Hepatocyte (in vitro differentiated cells): ENCODE results near the gene VWA5B1. TPM values are rescaled to one million over a fixed set of nuclear protein-coding genes. Genes with fewer than 3 reads are reported as not detected.

Experiments used
- DNase-seq: peaks from one replicate; pipeline ENCODE4 v3.0.0-alpha.2; 2016; ENCODE audit warnings: low spot score
- H2AFZ ChIP-seq: fragments of 200-600 bp; sonication (generic); 2 replicates; pipeline ENCODE4 v1.6.0; 2016; ENCODE audit warnings: antibody characterized with exemption, mild to moderate bottlenecking
- H3K27ac ChIP-seq: fragments of 200-600 bp; sonication (generic); 2 replicates; pipeline ENCODE4 v1.5.1; 2016; ENCODE audit warnings: mild to moderate bottlenecking
- H3K27me3 ChIP-seq: fragments of 200-600 bp; sonication (generic); 2 replicates; pipeline ENCODE4 v1.6.1; 2016
- H3K36me3 ChIP-seq: fragments of 200-600 bp; sonication (generic); replicated peaks from 2 replicates; pipeline ENCODE4 v1.5.1; 2016; ENCODE audit warnings: low read depth; ENCODE audit not compliant: insufficient read depth
- H3K4me1 ChIP-seq: fragments of 200-600 bp; sonication (generic); 2 replicates; pipeline ENCODE4 v1.5.1; 2016; ENCODE audit warnings: mild to moderate bottlenecking, moderate library complexity; ENCODE audit not compliant: insufficient read depth
- H3K4me2 ChIP-seq: fragments of 200-600 bp; sonication (generic); 2 replicates; pipeline ENCODE4 v1.6.0; 2016
- H3K4me3 ChIP-seq: fragments of 200-600 bp; sonication (generic); 2 replicates; pipeline ENCODE4 v1.5.1; 2016; ENCODE audit warnings: mild to moderate bottlenecking
- H3K79me2 ChIP-seq: fragments of 200-600 bp; sonication (generic); 2 replicates; pipeline ENCODE4 v1.6.0; 2017; ENCODE audit warnings: mild to moderate bottlenecking
- H3K9me2 ChIP-seq: fragments of 200-600 bp; sonication (generic); replicated peaks from 2 replicates; pipeline ENCODE4 v1.6.0; 2017; ENCODE audit warnings: mild to moderate bottlenecking; ENCODE audit not compliant: insufficient read depth
- H3K9me3 ChIP-seq: fragments of 200-600 bp; sonication (generic); 2 replicates; pipeline ENCODE4 v1.5.1; 2016; ENCODE audit warnings: low read depth, mild to moderate bottlenecking
- H4K20me1 ChIP-seq: fragments of 200-600 bp; sonication (generic); 2 replicates; pipeline ENCODE4 v1.6.0; 2016; ENCODE audit warnings: mild to moderate bottlenecking; ENCODE audit not compliant: insufficient read depth, poor library complexity, severe bottlenecking
- EZH2 ChIP-seq: fragments of 200-600 bp; sonication (generic); IDR thresholded peaks from 2 replicates; pipeline ENCODE4 v1.6.1; 2016; ENCODE audit warnings: antibody characterized with exemption, mild to moderate bottlenecking, borderline replicate concordance
- EZH2phosphoT487 ChIP-seq: fragments of 200-600 bp; sonication (generic); IDR thresholded peaks from one replicate; pipeline ENCODE4 v1.6.1; 2018; ENCODE audit warnings: antibody characterized with exemption, mild to moderate bottlenecking, low read depth, moderate library complexity; ENCODE audit not compliant: unreplicated experiment, severe bottlenecking
- WGBS: methylation state at CpG from one replicate; pipeline ENCODE4 v1.1.6; 2016; ENCODE audit warnings: low lambda C conversion rate; ENCODE audit errors: missing lambda C conversion rate; 5-methylcytosine and 5-hydroxymethylcytosine counted together
- polyA plus RNA-seq: library from polyadenylated mRNA; unstranded; fragments of >200 nt; fragmentation: Nextera tagmentation; extraction: Ambion mirVana; gene quantifications from 2 replicates; pipeline ENCODE4 v1.2.1, GENCODE V29; 2016
- total RNA-seq: library from RNA; depleted of rRNA; stranded (reverse); fragments of >200 nt; gene quantifications from 2 replicates; pipeline ENCODE4 v1.2.3, GENCODE V29; 2014
- TF ChIP-seq, protein P1 (sequence below): fragments of 200-600 bp; sonication (generic); IDR thresholded peaks from 2 replicates; pipeline ENCODE4 v1.5.1; 2016; ENCODE audit warnings: antibody characterized with exemption, mild to moderate bottlenecking; ENCODE audit not compliant: poor library complexity

VWA5B1 gene
- total and polyA plus RNA-seq, 2 experiments from 2014 or later, result 0.33 to 0.35 TPM

DNA sequence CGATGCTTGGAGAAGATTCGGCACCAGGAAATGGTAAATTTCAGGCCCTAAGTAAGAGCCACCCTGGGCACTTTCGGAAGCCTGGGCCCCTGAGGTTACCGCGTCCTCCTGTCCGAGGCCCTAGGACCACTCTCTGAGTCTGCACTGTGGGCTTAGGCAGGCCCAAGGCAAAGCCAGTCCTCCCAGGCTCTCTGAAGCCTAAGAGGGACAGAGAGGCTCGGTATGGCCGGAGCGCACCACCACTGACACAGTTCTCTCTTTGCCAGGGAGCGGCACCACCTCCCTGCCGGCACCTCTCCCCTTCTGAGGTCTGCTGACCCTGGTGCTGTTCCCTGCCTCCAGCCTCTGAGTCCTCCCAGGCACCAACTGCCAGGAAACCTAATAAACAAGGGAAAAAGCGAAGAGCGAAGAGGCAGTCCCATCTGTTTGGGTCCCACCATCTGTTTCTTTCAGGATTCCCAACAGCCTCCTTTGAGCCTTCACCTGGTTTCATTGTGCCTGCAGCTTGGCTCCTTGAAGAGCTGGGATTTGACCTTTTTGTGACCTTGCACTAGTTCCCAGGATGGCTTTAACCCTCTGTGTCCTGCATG, 57.7 kb downstream of the VWA5B1 start:
- DNase-seq, result no peak
- Histone ChIP-seq H3K27ac (no peak overlapping the region), H3K79me2 (no peaks in the 10 kb centered on the region), H3K4me3 (no peak overlapping the region), H3K4me1 (no peaks in the 10 kb centered on the region), H3K36me3 (no peaks in the 10 kb centered on the region), H3K27me3 (peaks cover 11% of the 10 kb centered on the region), H2AFZ (no peak overlapping the region), H3K4me2 (no peak overlapping the region), H3K9me3 (no peaks in the 10 kb centered on the region), H3K9me2 (no peaks in the 10 kb centered on the region), H4K20me1 (no peaks in the 10 kb centered on the region)
- WGBS, result 93% methylated on average over 13 of the region's 13 CpGs
- TF ChIP-seq, protein P1, sequence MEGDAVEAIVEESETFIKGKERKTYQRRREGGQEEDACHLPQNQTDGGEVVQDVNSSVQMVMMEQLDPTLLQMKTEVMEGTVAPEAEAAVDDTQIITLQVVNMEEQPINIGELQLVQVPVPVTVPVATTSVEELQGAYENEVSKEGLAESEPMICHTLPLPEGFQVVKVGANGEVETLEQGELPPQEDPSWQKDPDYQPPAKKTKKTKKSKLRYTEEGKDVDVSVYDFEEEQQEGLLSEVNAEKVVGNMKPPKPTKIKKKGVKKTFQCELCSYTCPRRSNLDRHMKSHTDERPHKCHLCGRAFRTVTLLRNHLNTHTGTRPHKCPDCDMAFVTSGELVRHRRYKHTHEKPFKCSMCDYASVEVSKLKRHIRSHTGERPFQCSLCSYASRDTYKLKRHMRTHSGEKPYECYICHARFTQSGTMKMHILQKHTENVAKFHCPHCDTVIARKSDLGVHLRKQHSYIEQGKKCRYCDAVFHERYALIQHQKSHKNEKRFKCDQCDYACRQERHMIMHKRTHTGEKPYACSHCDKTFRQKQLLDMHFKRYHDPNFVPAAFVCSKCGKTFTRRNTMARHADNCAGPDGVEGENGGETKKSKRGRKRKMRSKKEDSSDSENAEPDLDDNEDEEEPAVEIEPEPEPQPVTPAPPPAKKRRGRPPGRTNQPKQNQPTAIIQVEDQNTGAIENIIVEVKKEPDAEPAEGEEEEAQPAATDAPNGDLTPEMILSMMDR, result no peak
- TF ChIP-seq EZH2phosphoT487, result no peak
- TF ChIP-seq EZH2, result no peak

DNA sequence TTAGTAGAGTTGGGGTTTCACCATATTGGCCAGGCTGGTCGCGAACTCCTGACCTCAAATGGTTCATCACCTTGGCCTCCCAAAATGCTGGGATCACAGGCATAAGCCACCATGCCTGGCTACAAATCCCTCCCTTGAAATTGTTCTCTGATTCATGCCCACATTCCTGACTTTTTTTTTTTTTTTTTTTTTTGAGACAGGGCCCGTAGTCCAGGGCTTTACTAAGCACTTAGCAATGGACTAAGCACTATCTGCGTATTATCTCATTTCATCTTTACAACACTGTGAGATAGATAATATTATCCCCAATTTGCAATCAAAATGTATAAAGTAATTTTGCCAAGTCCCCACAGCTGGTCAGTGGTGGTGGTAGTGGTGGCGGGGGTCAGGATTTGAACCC, 58.9 kb downstream of the VWA5B1 start:
- no peak overlapping the region for H3K4me3 ChIP-seq
- no peak for TF ChIP-seq EZH2
- TF ChIP-seq, protein P1, result no peak
- no peak for TF ChIP-seq EZH2phosphoT487
- no peaks in the 10 kb centered on the region for H4K20me1 ChIP-seq
- H3K79me2 ChIP-seq, result no peaks in the 10 kb centered on the region
- H3K9me2 ChIP-seq, result no peaks in the 10 kb centered on the region
- WGBS, result 81% methylated on average over 5 of the region's 5 CpGs
- H3K27me3 ChIP-seq, result peaks cover 4% of the 10 kb centered on the region
- H3K4me2 ChIP-seq, result no peak overlapping the region
- H3K9me3 ChIP-seq, result no peaks in the 10 kb centered on the region
- DNase-seq, result no peak
- no peaks in the 10 kb centered on the region for H3K4me1 ChIP-seq
- no peaks in the 10 kb centered on the region for H3K36me3 ChIP-seq
- H2AFZ ChIP-seq, result no peak overlapping the region
- H3K27ac ChIP-seq, result no peak overlapping the region

DNA sequence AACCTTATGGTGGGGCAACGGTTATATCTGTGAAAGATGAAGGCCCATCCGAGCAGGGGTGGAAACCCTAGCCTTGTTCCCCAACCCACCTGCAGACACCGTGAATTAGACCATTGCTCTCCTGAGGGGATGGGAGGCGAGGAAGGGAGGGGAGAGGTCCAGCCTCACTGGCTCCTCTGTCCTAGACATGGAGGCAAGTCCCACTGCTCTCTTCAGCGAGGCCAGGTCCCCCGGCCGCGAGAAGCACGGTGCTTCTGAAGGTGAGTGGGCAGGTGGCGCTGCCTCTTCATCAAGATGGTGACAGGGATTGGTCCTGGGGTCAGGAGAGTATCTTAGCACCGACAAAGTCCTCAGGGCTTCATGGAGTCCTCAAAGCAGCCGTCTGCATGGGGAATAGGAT, 59.3 kb downstream of the VWA5B1 start:
- no peak for DNase-seq
- no peaks in the 10 kb centered on the region for H3K4me1 ChIP-seq
- no peaks in the 10 kb centered on the region for H3K36me3 ChIP-seq
- no peaks in the 10 kb centered on the region for H4K20me1 ChIP-seq
- no peak overlapping the region for H3K4me2 ChIP-seq
- H3K9me3 ChIP-seq, result no peaks in the 10 kb centered on the region
- H3K9me2 ChIP-seq, result no peaks in the 10 kb centered on the region
- no peaks in the 10 kb centered on the region for H3K27me3 ChIP-seq
- H2AFZ ChIP-seq, result no peak overlapping the region
- H3K4me3 ChIP-seq, result no peak overlapping the region
- 89% methylated on average over 12 of the region's 12 CpGs for WGBS
- no peak overlapping the region for H3K27ac ChIP-seq
- TF ChIP-seq EZH2, result no peak
- TF ChIP-seq EZH2phosphoT487, result no peak
- TF ChIP-seq, protein P1, result no peak
- H3K79me2 ChIP-seq, result no peaks in the 10 kb centered on the region
